ACHN (cell line): ENCODE results near the gene EFR3B.
"Not testable (repeated sequence)": the region's sequence is repeated elsewhere in the genome, so short reads cannot be mapped to it uniquely, and the experiment has no call there.

Experiments
- DNase-seq: peaks from one replicate; pipeline ENCODE4 v3.0.0-alpha.2; 2015
- in situ Hi-C: cut with HindIII; loops from 2 replicates; pipeline ENCODE4 v1.10.0; 2017; ENCODE audit warnings: low sequenced_read_pairs, low pct_ligation_motif_present, low pct_unique_long_range_greater_than_20kb

Gene EFR3B

DNA sequence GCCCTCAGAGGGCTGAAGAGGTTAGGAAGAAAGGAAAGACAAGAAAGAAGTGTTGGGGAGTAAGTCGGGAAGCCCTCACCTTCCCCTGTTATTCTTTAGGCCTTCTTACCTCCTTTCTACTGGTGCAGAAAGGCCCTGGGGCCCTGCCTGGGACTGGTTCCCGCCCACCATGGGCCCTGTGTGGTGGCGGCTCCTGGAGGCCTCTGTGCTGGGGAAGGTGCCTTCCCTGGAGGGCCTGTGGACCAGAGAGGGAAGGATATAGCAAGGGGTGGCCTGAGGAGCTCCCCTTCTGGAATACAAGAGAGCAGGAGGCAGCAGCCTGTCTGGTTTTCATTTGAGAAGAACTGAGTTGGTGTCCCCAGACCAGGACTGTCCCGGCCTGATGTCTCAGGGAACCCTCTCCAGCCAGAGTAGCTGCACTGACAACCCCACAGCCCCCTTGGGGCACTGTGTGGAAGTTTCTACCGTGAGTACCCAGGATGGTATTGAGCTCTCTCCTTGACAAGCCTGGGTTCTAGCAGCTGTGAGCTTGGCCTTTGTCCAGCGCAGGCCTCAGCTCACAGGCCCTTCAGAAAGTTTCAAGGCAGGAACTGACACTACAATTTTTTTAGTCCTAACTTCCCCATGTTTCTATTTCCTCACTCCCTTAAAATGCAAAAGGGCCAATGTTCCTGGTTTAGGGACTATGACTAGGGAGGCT lies 47.1 kb downstream of the EFR3B start:
- in situ Hi-C loops: no loop called here
- no peak for DNase-seq

DNA sequence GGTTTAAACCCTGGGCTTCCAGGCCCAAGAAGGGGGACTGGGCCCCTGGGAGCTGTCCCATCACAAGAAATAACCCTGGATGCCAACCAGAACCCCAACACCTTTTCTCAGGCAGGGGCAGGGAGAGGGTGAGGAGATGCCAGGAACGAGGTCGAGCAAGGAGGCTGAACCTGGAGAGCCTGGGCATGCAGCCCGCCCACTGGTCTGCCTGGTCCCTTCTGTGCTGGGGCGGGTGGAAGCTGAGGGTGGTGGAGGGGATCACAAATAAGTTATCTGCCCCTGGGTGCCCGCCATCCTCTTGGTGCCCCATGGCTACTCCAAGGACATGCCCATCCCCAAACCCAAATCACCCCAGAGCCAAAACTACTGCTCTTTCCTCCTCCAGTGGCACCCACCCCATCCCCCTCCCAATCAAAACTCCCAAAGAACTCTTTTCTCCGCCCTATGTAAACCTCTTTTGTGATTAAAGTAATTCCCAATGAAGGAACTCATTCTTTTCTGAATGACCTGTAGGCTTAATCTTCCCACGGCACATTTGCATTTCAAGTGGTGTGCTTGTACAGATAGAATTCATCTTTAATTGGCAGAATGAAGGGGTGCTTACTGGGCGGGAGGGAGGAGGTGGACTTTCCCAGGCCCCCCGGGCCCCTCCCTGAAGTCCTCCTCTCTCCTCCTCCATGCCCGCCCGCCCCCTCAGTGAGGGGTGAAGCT lies 47.9 kb downstream of the EFR3B start:
- no peak for DNase-seq
- in situ Hi-C loops: no loop called here

DNA sequence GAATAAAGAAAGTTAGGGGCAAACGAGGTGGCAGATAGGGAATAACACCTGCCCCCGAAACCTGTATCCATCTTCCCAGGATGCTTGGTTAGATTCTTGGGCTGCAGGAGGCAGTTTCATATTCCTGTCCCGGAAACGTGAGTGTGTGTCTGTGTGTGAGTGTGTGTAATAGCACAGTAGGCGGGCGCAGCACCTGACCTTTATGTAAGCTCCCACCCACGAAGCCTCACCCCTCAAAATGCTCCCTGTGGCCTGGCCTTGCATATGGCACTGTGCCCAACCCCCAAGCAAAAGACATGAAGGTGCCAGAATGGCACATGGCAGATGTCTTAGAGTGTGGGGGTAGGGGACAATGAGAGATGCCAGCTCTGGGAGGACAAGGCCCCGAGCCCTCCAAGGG lies 48.9 kb downstream of the EFR3B start:
- no peak for DNase-seq
- in situ Hi-C loops: no loop called here

GRCh38 chr2:25091265-25091664 lies 49.4 kb downstream of the EFR3B start:
- in situ Hi-C loops: no loop called here
- no peak for DNase-seq

DNA sequence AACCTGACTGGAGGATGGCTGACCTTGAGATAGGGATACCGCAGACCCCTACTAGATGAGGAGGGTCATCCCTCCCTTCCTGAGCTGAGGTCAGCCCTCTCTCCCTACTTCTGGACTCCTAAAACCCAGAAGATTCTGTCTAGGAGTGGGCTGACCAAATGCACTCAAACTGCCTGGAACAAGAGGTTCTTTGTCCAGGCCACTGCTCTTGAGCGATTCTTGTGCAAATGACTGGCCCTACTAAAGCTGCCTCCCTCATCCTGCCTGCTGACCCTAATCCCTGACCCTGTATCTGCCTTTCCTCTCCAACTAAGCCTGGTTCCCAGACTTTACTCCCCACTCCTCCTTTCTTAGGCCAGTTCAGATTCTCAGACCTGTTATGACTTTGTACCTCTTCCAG lies 56.2 kb downstream of the EFR3B start:
- DNase-seq: no peak
- in situ Hi-C loops: no loop called here

- no peak for DNase-seq
- in situ Hi-C loops: no loop called here
These were observed 57.0 kb downstream of the EFR3B start for GRCh38 chr2:25098670-25099486.

GRCh38 chr2:25102352-25102751 lies 60.5 kb downstream of the EFR3B start:
- in situ Hi-C loops: not testable (repeated sequence)

DNA sequence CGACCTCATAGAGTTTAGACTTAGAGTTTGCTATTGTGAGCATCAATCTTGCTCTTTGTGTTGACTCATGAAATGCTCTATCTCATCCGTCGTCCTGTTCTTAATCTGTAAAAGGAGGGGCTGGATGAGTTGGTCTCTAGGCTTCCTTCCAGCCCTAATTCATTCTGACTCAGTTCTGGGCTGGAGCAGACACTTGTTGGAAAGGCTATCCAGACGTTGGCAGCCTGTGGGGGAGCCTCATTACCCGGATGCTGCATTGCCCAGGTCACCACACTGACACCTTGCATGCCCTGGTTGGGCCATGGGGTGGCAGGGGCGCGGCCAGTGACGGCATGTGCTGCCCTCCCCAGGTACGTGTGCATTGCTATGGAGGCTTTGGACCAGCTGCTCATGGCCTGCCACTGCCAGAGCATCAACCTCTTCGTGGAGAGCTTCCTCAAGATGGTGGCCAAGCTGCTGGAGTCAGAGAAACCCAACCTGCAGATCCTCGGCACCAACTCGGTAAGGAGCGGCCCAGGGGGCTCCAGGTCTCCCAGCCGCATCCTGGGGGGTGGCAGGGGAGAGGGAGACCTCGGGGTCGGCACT lies 61.5 kb downstream of the EFR3B start:
- in situ Hi-C loops: no loop called here

More at GRCh38 chr2:25102352-25102751, 60.5 kb downstream of the EFR3B start:
- not testable (repeated sequence) for DNase-seq

GRCh38 chr2:25104736-25105135 lies 62.9 kb downstream of the EFR3B start:
- DNase-seq: no peak

More for the DNA sequence above, 61.5 kb downstream of the EFR3B start:
- DNase-seq: peak; percentile 82

GRCh38 chr2:25105336-25106085 lies 63.6 kb downstream of the EFR3B start:
- peak; percentile 55 for DNase-seq
- in situ Hi-C loops: no loop called here

More at GRCh38 chr2:25104736-25105135, 62.9 kb downstream of the EFR3B start:
- in situ Hi-C loops: no loop called here

DNA sequence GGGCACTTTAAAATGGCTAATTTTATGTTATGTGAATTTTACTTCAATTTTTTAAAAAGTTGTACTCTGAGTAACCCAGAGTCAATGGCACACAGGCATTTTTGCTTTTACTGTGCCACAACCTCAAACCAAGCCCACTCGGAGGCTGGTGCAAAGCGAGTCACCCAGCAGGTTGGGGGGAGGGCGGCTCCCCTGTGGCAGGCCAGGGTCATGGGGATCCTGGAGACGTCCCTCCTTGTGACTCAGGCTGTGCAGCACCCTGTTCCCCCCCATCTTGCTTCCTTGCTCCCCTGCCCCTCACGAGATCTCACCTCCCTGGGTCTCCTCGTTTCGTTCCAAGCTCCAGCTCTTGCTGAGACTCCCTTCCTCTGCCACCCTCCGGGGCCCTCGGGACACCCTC lies 67.9 kb downstream of the EFR3B start:
- in situ Hi-C loops: no loop called here
- no peak for DNase-seq

DNA sequence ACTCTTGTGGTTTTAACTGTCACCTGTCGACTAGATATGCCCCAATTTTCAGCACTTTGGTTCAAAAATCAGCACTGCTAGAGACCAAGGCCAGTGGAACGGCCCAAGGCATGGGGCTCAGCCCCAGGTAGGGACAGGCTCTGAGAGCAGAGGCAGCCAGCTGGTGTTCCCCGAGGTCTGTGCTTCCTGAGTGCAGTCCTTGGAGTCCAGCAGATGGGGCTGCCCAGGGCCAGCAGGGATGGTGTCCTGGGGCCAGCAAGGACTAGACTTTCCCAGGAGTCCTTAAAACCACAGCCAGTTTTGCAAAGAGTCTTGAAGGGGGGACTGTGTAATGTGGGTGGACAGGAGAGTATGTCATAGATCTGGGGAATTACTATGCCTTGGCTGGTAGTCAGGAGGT lies 70.2 kb downstream of the EFR3B start:
- no peak for DNase-seq
- in situ Hi-C loops: no loop called here

- in situ Hi-C loops: no loop called here
- DNase-seq: no peak
These were observed 73.5 kb downstream of the EFR3B start for GRCh38 chr2:25115249-25115883.

- in situ Hi-C loops: no loop called here
- DNase-seq: peak; percentile 7
These were observed 74.0 kb downstream of the EFR3B start for GRCh38 chr2:25115902-25116301.

GRCh38 chr2:25116956-25117355 lies 75.1 kb downstream of the EFR3B start:
- no peak for DNase-seq
- in situ Hi-C loops: no loop called here

- in situ Hi-C loops: no loop called here
These were observed 77.4 kb downstream of the EFR3B start for GRCh38 chr2:25119263-25119662.

GRCh38 chr2:25122367-25122766 lies 80.5 kb downstream of the EFR3B start:
- in situ Hi-C loops: no loop called here
- no peak for DNase-seq

More at GRCh38 chr2:25119263-25119662, 77.4 kb downstream of the EFR3B start:
- DNase-seq: no peak

- in situ Hi-C loops: no loop called here
- no peak for DNase-seq
These were observed 81.8 kb downstream of the EFR3B start for GRCh38 chr2:25123682-25124081.
